Esophagus muscularis mucosa (tissue), 3 donors: ENCODE data around the gene G6PD.

Source experiments
- POLR2A ChIP-seq: fragments of 450-650 bp; IDR thresholded peaks from one replicate; pipeline ENCODE4 v1.6.1; 2017; ENCODE audit warnings: antibody characterized with exemption, moderate library complexity, mild to moderate bottlenecking, low read depth
- TF ChIP-seq, protein P1 (sequence below), 3 experiments: fragments of 200-600 bp in 2 of 3; fragments of 450-650 bp in 1 of 3; sonication (generic) in 2 of 3; IDR thresholded peaks; one replicate each; pipeline ENCODE4 v1.5.1; 2017 to 2019; ENCODE audit warnings: antibody characterized with exemption in 3 of 3, mild to moderate bottlenecking in 2 of 3, moderate library complexity in 1 of 3

- TF ChIP-seq, protein P1, sequence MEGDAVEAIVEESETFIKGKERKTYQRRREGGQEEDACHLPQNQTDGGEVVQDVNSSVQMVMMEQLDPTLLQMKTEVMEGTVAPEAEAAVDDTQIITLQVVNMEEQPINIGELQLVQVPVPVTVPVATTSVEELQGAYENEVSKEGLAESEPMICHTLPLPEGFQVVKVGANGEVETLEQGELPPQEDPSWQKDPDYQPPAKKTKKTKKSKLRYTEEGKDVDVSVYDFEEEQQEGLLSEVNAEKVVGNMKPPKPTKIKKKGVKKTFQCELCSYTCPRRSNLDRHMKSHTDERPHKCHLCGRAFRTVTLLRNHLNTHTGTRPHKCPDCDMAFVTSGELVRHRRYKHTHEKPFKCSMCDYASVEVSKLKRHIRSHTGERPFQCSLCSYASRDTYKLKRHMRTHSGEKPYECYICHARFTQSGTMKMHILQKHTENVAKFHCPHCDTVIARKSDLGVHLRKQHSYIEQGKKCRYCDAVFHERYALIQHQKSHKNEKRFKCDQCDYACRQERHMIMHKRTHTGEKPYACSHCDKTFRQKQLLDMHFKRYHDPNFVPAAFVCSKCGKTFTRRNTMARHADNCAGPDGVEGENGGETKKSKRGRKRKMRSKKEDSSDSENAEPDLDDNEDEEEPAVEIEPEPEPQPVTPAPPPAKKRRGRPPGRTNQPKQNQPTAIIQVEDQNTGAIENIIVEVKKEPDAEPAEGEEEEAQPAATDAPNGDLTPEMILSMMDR (IDR thresholded peaks at IDR 0.05) = no peak
- no peak for TF ChIP-seq POLR2A
Measured at GRCh38 chrX:154494715-154495114, 51.9 kb downstream of the G6PD start.
